Endothelial cell of umbilical vein (primary cell): ENCODE results near the gene SNTA1. TPM values are rescaled to one million over a fixed set of nuclear protein-coding genes. Genes with fewer than 3 reads are reported as not detected.

Experiments used
- Bru-seq: library from RNA; stranded (reverse); fragments of 400-500 nt; gene quantifications from one replicate; lab custom pipeline; 2021; lab: Mats Ljungman, UMichigan
- BruChase-seq, 2 experiments: library from RNA; stranded (reverse); fragments of 400-500 nt; gene quantifications; one replicate each; lab custom pipeline; 2021; lab: Mats Ljungman, UMichigan
- BruUV-seq: library from RNA; stranded (reverse); fragments of 400-500 nt; replicated peaks from 2 replicates; lab custom pipeline; 2021; lab: Mats Ljungman, UMichigan
- CTCF ChIA-PET: fragments of 300-600, 350-600 bp; sonication (Branson Sonifier 250); formaldehyde crosslinking; loops from one replicate; lab custom pipeline; 2021; ENCODE audit warnings: antibody characterized with exemption, inconsistent platforms; lab: Charles Lee
- POLR2A ChIA-PET: fragments of 300-600, 350-600 bp; sonication (Branson Sonifier 250); formaldehyde crosslinking; loops from one replicate; lab custom pipeline; 2021; ENCODE audit warnings: antibody characterized with exemption, inconsistent platforms; lab: Charles Lee
- DNase-seq: peaks from one replicate; pipeline ENCODE4 v3.0.0-alpha.2; 2011; ENCODE audit warnings: low read depth, low spot score
- FAIRE-seq: peaks from 2 replicates; lab custom pipeline; 2011; peaks lifted over from hg19 to GRCh38; lab: Jason Lieb, UNC
- H2AFZ ChIP-seq: 2 replicates; pipeline ENCODE4 v1.6.0; 2012; ENCODE audit warnings: low read depth, low read length, control low read depth, inconsistent platforms
- H3K27ac ChIP-seq: 2 replicates; pipeline ENCODE4 v1.5.1; 2011; ENCODE audit warnings: low read depth, mild to moderate bottlenecking, control low read depth, low read length, moderate library complexity; ENCODE audit not compliant: insufficient read depth
- H3K27me3 ChIP-seq, 2 experiments: 2 replicates each; pipeline versions ENCODE4 v1.6.0 to v1.6.1; 2011; ENCODE audit warnings: low read length in 2 of 2, mixed read lengths in 1 of 2; ENCODE audit not compliant: control insufficient read depth in 2 of 2, insufficient read depth in 2 of 2
- H3K36me3 ChIP-seq, 2 experiments: 2 replicates in 1 of 2; 3 replicates in 1 of 2; pipeline ENCODE4 v1.5.1; 2011; ENCODE audit warnings: low read length in 2 of 2, mild to moderate bottlenecking in 1 of 2, moderate library complexity in 1 of 2; ENCODE audit not compliant: control insufficient read depth in 2 of 2, insufficient read depth in 2 of 2; ENCODE audit errors: extremely low read depth in 1 of 2
- H3K4me1 ChIP-seq: 3 replicates; pipeline ENCODE4 v1.5.1; 2011; ENCODE audit warnings: mild to moderate bottlenecking, low read length; ENCODE audit not compliant: control insufficient read depth, insufficient read depth; ENCODE audit errors: extremely low read depth
- H3K4me2 ChIP-seq: 2 replicates; pipeline ENCODE4 v1.6.1; 2011; ENCODE audit warnings: low read length, control low read depth, mixed read lengths; ENCODE audit not compliant: insufficient read depth
- H3K4me3 ChIP-seq, 3 experiments: fragments of 200-600 bp in 1 of 3; sonication (generic), shearing (Covaris generic) in 1 of 3; replicated peaks in 1 of 3; 2 replicates each; pipeline ENCODE4 v1.5.1; 2011 to 2016; ENCODE audit warnings: control low read depth in 3 of 3, low read length in 3 of 3, mild to moderate bottlenecking in 2 of 3, inconsistent platforms in 1 of 3, low read depth in 1 of 3, moderate library complexity in 1 of 3; ENCODE audit not compliant: insufficient read depth in 1 of 3
- H3K79me2 ChIP-seq: 2 replicates; pipeline ENCODE4 v1.6.0; 2012; ENCODE audit warnings: low read length, inconsistent platforms; ENCODE audit not compliant: control insufficient read depth, insufficient read depth
- H3K9ac ChIP-seq: replicated peaks from 2 replicates; pipeline ENCODE3; 2011; ENCODE audit warnings: low read length, control low read depth; ENCODE audit not compliant: insufficient read depth; ENCODE audit errors: extremely low read depth
- H3K9me1 ChIP-seq: replicated peaks from 3 replicates; pipeline ENCODE4 v1.6.0; 2011; ENCODE audit warnings: mild to moderate bottlenecking, low read length; ENCODE audit not compliant: control insufficient read depth, insufficient read depth; ENCODE audit errors: extremely low read depth
- H3K9me3 ChIP-seq: replicated peaks from 2 replicates; pipeline ENCODE4 v1.5.1; 2012; ENCODE audit warnings: low read length, inconsistent platforms; ENCODE audit not compliant: control insufficient read depth, insufficient read depth
- H4K20me1 ChIP-seq: replicated peaks from 2 replicates; pipeline ENCODE3; 2011; ENCODE audit warnings: mild to moderate bottlenecking, low read length; ENCODE audit not compliant: control insufficient read depth, insufficient read depth; ENCODE audit errors: extremely low read depth
- POLR2AphosphoS5 ChIP-seq: IDR thresholded peaks from 2 replicates; pipeline ENCODE4 v1.6.1; 2012; ENCODE audit warnings: low read depth, mild to moderate bottlenecking, control low read depth, low read length, moderate library complexity; ENCODE audit not compliant: insufficient read depth
- dilution Hi-C: fragments of 300-500 bp; cut with MboI; formaldehyde crosslinking; loops from one replicate; pipeline ENCODE4 v1.15.0; 2019; ENCODE audit warnings: low sequenced_read_pairs; ENCODE audit not compliant: extremely low pct_ligation_motif_present
- intact Hi-C: fragments of 100-400 bp; cut with micrococcal nuclease; formaldehyde crosslinking; loops from one replicate; pipeline ENCODE4 v1.10.0; 2022
- long read RNA-seq: library from polyadenylated mRNA; stranded (forward); transcript quantifications from one replicate; pipeline ENCODE4 v2.0.0, GENCODE V29; 2021
- polyA minus RNA-seq, 3 experiments: library from RNA; depleted of rRNA, polyadenylated mRNA; stranded (reverse); fragments of >200 nt; gene quantifications; 1 replicate in 1 of 3; 2 replicates in 2 of 3; pipeline ENCODE4 v1.2.3, GENCODE V29; 2011
- polyA plus RNA-seq, 4 experiments: library from polyadenylated mRNA; depleted of rRNA in 3 of 4; stranded (reverse) in 3 of 4; unstranded in 1 of 4; fragments of >200 nt; gene quantifications; 2 replicates each; pipeline versions ENCODE4 v1.2.1 to v1.2.3, GENCODE V29; 2011 to 2012; ENCODE audit warnings: missing spikeins in 1 of 4
- total RNA-seq: library from RNA; stranded (reverse); gene quantifications from 2 replicates; pipeline ENCODE4 v1.2.3, GENCODE V29; 2021
- TF ChIP-seq, protein P1 (sequence below), 2 donors: IDR thresholded peaks; 1 replicate in 1 of 2; 2 replicates in 1 of 2; pipeline ENCODE4 v1.5.1; 2011; ENCODE audit warnings: low read length in 2 of 2, mild to moderate bottlenecking in 2 of 2, moderate library complexity in 2 of 2, control low read depth in 1 of 2, inconsistent platforms in 1 of 2, low read depth in 1 of 2; ENCODE audit not compliant: insufficient read depth in 1 of 2; ENCODE audit errors: extremely low read depth in 1 of 2

The SNTA1 gene
- total RNA-seq (5.2 and 6.1 TPM in 2 replicates), polyA plus RNA-seq (6.0 and 7.9 TPM in 2 replicates), polyA minus RNA-seq (3.2 and 4.2 TPM in 2 replicates), Bru-seq, nascent RNA (percentile 31 among the genes with signal in this experiment), BruChase-seq, experiment 1, labeled RNA remaining after a 6-hour chase (percentile 34 among the genes with signal in this experiment), BruChase-seq, experiment 2, labeled RNA remaining after a 2-hour chase (percentile 32 among the genes with signal in this experiment)
- polyA plus RNA-seq (2011; cell fraction: cytosol; rRNA removed): 4.7 and 6.4 TPM in 2 replicates
- polyA plus RNA-seq (2011; cell fraction: nucleus; rRNA removed): 2.9 and 3.1 TPM in 2 replicates
- 6.4 and 9.2 TPM in 2 replicates for polyA plus RNA-seq (2012)
- polyA minus RNA-seq (2011; cell fraction: cytosol; rRNA and poly(A)+ RNA removed): 7.4 TPM
- polyA minus RNA-seq (2011; cell fraction: nucleus; rRNA and poly(A)+ RNA removed): 1.2 and 1.3 TPM in 2 replicates
- long read RNA-seq, transcript SNTA1-201 (8 exons, 2,342 nt): major isoform, 8 of 16 reads
- long read RNA-seq, partial matches to known transcripts: 3 of 16 reads
- long read RNA-seq, other reads (novel, unspliced or antisense): 5 of 16 reads

DNA sequence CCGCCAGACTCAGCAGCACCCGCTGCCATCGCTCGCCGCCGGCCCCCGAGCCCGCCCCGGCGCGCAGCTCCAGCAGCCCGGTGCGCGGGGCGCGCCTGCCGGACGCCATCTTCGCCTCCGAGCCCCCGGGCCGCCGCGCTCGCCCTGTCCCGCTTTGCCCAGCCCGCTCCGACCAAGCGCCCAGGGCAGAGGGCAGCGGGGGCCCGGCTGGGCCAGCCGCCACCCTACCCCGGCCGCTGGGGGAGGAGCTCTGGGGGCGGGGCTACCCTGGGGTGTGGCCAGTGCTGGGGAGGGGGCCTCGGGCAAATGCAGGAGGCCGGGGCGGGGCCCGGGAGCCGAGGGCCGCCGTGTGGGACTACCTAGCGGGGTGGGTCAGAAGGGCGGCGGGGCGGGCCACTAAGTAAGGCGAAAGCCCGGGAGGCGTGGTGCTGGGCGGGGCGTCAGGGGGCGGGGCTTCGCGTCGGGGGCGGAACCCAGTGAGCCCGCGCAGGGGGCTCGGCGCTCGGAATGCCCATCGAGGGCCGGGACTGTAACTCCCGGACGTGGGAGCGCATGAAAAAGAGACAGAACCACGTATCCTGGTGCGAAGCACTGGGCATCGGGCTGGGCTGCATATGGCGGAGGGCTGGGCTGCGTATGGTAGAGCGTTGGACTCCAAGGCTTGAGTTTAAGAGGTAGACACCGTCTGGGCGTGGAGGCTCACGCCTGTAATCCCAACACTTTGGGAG is at the start of gene SNTA1:
TSS of gene SNTA1 (minus strand) at position 252 of the 728 bp plus-strand sequence. CDS start at position 109, 143 bp downstream.
- no TSS peak for BruUV-seq
- H3K4me3 ChIP-seq: peak within 1 kb of the TSS; percentile 2 to 46 (median 37)
- H3K79me2 ChIP-seq: no peaks in the 10 kb centered on the region
- CTCF ChIA-PET: interaction anchor here (0.9 to 2.8 kb wide), 3 partner anchors 210 to 224 kb away, joined by 3 to 14 read pairs (median 14); partner anchors contain the start of gene ACTL10
- peaks cover 5% of the 10 kb centered on the region for H3K4me1 ChIP-seq
- H3K9me1 ChIP-seq: no peaks in the 10 kb centered on the region
- no peak within 1 kb of the TSS for H3K27ac ChIP-seq
- H3K9ac ChIP-seq: peak within 1 kb of the TSS; percentile 62
- no peaks in the 10 kb centered on the region for H3K27me3 ChIP-seq
- FAIRE-seq: peak; percentile 67
- peak within 1 kb of the TSS; percentile 45 for H2AFZ ChIP-seq
- H3K9me3 ChIP-seq: no peaks in the 10 kb centered on the region
- TF ChIP-seq, protein P1, sequence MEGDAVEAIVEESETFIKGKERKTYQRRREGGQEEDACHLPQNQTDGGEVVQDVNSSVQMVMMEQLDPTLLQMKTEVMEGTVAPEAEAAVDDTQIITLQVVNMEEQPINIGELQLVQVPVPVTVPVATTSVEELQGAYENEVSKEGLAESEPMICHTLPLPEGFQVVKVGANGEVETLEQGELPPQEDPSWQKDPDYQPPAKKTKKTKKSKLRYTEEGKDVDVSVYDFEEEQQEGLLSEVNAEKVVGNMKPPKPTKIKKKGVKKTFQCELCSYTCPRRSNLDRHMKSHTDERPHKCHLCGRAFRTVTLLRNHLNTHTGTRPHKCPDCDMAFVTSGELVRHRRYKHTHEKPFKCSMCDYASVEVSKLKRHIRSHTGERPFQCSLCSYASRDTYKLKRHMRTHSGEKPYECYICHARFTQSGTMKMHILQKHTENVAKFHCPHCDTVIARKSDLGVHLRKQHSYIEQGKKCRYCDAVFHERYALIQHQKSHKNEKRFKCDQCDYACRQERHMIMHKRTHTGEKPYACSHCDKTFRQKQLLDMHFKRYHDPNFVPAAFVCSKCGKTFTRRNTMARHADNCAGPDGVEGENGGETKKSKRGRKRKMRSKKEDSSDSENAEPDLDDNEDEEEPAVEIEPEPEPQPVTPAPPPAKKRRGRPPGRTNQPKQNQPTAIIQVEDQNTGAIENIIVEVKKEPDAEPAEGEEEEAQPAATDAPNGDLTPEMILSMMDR (IDR thresholded peaks at IDR 0.05; ENCODE audit: extremely low read depth in 1 of 2, insufficient read depth in 1 of 2, low read depth in 1 of 2, low read length in 2 of 2): no peak
- TF ChIP-seq POLR2AphosphoS5: peak; percentile 3
- H3K4me2 ChIP-seq: peak within 1 kb of the TSS; percentile 55
- dilution Hi-C loops: no loop called here
- intact Hi-C loops: no loop called here
- DNase-seq: peak; percentile 69
- POLR2A ChIA-PET: interaction anchor here (0.6 kb wide), 1 partner anchor 149 kb away, joined by 3 read pairs; no protein-coding TSS in a partner anchor
- no peaks in the 10 kb centered on the region for H3K36me3 ChIP-seq
- H4K20me1 ChIP-seq: no peaks in the 10 kb centered on the region
